ENCODE results near the gene RUNDC3A. TPM values are rescaled to one million over a fixed set of nuclear protein-coding genes. Genes with fewer than 3 reads are reported as not detected.

RUNDC3A gene
- total and polyA plus RNA-seq, 2 of the 8 experiments (the other 6 are each of a cell fraction or from before 2014, with no cell fraction given), result 6.4 to 13.8 TPM

DNA sequence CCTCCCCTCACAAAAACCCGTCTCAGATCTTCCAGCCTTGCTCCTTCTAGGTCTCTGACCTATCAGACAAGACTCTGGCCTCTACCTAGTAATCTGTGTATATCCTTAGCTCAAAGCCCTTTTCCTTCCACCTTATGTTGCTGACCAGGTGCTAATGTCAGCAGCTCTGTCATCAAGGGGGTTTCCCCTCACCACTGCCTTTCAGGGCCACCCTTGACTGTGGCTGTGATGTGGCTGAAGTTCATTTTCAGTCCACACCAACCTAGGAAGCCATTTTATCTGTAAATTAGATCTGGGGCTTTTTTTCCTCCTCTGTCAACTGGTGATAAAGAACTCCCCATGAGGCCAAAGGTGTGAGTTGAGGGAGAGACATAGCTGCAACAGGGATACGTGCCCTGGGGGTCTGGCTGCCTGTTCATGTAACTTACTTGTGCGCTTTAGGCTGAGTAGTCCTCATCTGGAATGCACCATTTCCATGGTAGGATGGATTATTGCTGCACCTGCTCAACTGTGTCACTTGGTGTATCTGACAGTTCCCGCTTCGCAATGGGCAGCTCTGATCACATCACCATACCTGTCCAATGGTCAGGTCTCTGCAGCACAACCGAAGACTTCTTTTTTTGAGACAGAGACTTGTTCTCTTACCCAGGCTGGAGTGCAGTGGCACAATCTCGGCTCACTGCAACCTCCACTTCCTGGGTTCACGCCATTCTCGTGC lies 14.7 kb upstream of the RUNDC3A start:
- Histone ChIP-seq H3K4me2 (ENCODE audit: insufficient read depth in 1 of 2, low read depth in 2 of 2, low read length in 2 of 2) (no peak overlapping the region), H3K79me1 (ENCODE audit: low read depth, low read length) (no peaks in the 10 kb centered on the region), H2BK12ac (ENCODE audit: low read depth, low read length) (no peak overlapping the region), H3K4ac (replicated peaks; ENCODE audit: insufficient read length, low read depth, low read length) (no peak overlapping the region), H3K27ac (ENCODE audit: low read depth, low read length) (no peak overlapping the region), H3K23ac (ENCODE audit: insufficient read length) (no peak overlapping the region), H3K79me2 (ENCODE audit: control insufficient read depth in 1 of 2, insufficient read depth in 2 of 2, low read length in 2 of 2) (no peaks in the 10 kb centered on the region), H2AK5ac (ENCODE audit: low read depth, low read length) (no peak overlapping the region), H3K9ac (replicated peaks in 1 of 4; ENCODE audit: extremely low read depth in 1 of 4, low read depth in 3 of 4, low read length in 3 of 4) (no peak overlapping the region), H2BK5ac (ENCODE audit: low read depth, low read length) (no peak overlapping the region), H3K18ac (ENCODE audit: extremely low read depth, low read length) (no peak overlapping the region), H3K23me2 (ENCODE audit: low read depth, low read length) (no peaks in the 10 kb centered on the region), H2AFZ (ENCODE audit: low read length) (no peak overlapping the region), H4K20me1 (replicated peaks in 1 of 2; ENCODE audit: control insufficient read depth in 1 of 2, insufficient read depth in 2 of 2, low read length in 2 of 2) (no peaks in the 10 kb centered on the region), H4K5ac (ENCODE audit: insufficient read length, low read depth, low read length) (no peak overlapping the region), H3K4me3 (ENCODE audit: extremely low read depth in 1 of 4, insufficient read depth in 2 of 4, low read depth in 3 of 4, low read length in 4 of 4) (no peak overlapping the region), H3K56ac (replicated peaks; ENCODE audit: insufficient read length, low read depth, low read length) (no peak overlapping the region), H3K27me3 (replicated peaks in 1 of 4; ENCODE audit: control insufficient read depth in 3 of 4, extremely low read depth in 1 of 4, insufficient read depth in 3 of 4, low read length in 3 of 4) (no peaks in the 10 kb centered on the region), H4K8ac (ENCODE audit: extremely low read depth, insufficient read depth, low read length) (no peak overlapping the region), H3K14ac (ENCODE audit: insufficient read length) (no peak overlapping the region), H2BK20ac (ENCODE audit: low read length) (no peak overlapping the region), H3K4me1 (replicated peaks in 1 of 4; ENCODE audit: control insufficient read depth in 3 of 4, insufficient read depth in 4 of 4, low read length in 3 of 4) (no peaks in the 10 kb centered on the region), H4K91ac (replicated peaks; ENCODE audit: insufficient read length, low read length) (no peak overlapping the region), H3K36me3 (ENCODE audit: control insufficient read depth in 2 of 4, insufficient read depth in 4 of 4, low read length in 3 of 4) (no peaks in the 10 kb centered on the region), H2BK15ac (ENCODE audit: low read length) (no peak overlapping the region), H2BK120ac (replicated peaks; ENCODE audit: low read depth, low read length) (no peak overlapping the region), H3K9me3 (ENCODE audit: insufficient read depth in 2 of 2, low read depth in 1 of 2, low read length in 1 of 2) (no peaks in the 10 kb centered on the region)
- WGBS, 2 experiments (ENCODE audit: extremely low coverage in 1 of 2, insufficient coverage in 1 of 2, insufficient read length in 1 of 2, insufficient replicate concordance in 2 of 2, low coverage in 1 of 2, low lambda C conversion rate in 2 of 2, missing lambda C conversion rate in 1 of 2), result 89% methylated on average over 9 of the region's 9 CpGs; no CpG with 5 or more reads in 1 of the 2 experiments
- no peak for DNase-seq (ENCODE audit: low read depth in 1 of 2, low spot score in 2 of 2)
- ChIA-PET POLR2A (ENCODE audit: partially characterized antibody) (interaction anchor here (1.1 to 1.6 kb wide), 3 partner anchors 11 to 29 kb away, joined by 3 to 5 read pairs (median 3); no protein-coding TSS in a partner anchor), CTCF (ENCODE audit: partially characterized antibody) (interaction anchor here (0.6 to 2.4 kb wide), 6 partner anchors 9 to 1807 kb away, joined by 3 to 9 read pairs (median 3); no protein-coding TSS in a partner anchor)
- TF ChIP-seq USF2 (IDR thresholded peaks at IDR 0.05; ENCODE audit: low read length), result no peak
- no peak for TF ChIP-seq TAF7 (optimal IDR thresholded peaks at IDR 0.05; ENCODE audit: borderline replicate concordance, low read depth, low read length)
- no peak for TF ChIP-seq SIRT6 (IDR thresholded peaks at IDR 0.05; ENCODE audit: low read length)
- TF ChIP-seq RBBP5 (IDR thresholded peaks at IDR 0.05; ENCODE audit: borderline replicate concordance, low read depth, low read length), result no peak
- TF ChIP-seq ASH2L (IDR thresholded peaks at IDR 0.05; ENCODE audit: low read length), result no peak
- no peak for TF ChIP-seq TCF12 (IDR thresholded peaks at IDR 0.05; ENCODE audit: low read depth, low read length)
- FAIRE-seq, result no peak
